Type B pancreatic cell (in vitro differentiated cells): ENCODE measurements around the gene KIZ. TPM values are rescaled to one million over a fixed set of nuclear protein-coding genes. Genes with fewer than 3 reads are reported as not detected.

Experiments used
- DNase-seq: peaks from one replicate; pipeline ENCODE4 v3.0.0; 2021; ENCODE audit warnings: mixed read lengths; ENCODE audit not compliant: unreplicated experiment; ENCODE audit errors: extremely low spot score
- H3K27ac Mint-ChIP-seq: 2 replicates; pipeline ENCODE4 v1.8.0; 2021; ENCODE audit warnings: mild to moderate bottlenecking, mixed read lengths
- H3K27me3 Mint-ChIP-seq: 2 replicates; pipeline ENCODE4 v1.8.0; 2021; ENCODE audit warnings: mixed read lengths
- H3K36me3 Mint-ChIP-seq: 2 replicates; pipeline ENCODE4 v1.8.0; 2021; ENCODE audit warnings: mixed read lengths
- H3K4me1 Mint-ChIP-seq: one replicate; pipeline ENCODE4 v1.8.0; 2021; ENCODE audit warnings: mixed read lengths; ENCODE audit not compliant: unreplicated experiment
- H3K4me3 Mint-ChIP-seq: 2 replicates; pipeline ENCODE4 v1.8.0; 2021; ENCODE audit warnings: mild to moderate bottlenecking, mixed read lengths
- H3K9me3 Mint-ChIP-seq: 2 replicates; pipeline ENCODE4 v1.8.0; 2021; ENCODE audit warnings: mixed read lengths
- CTCF ChIP-seq: fragments of 200-600 bp; sonication (generic); conservative IDR thresholded peaks from 2 replicates; pipeline ENCODE4 v1.5.0; 2021; ENCODE audit warnings: antibody characterized with exemption, mild to moderate bottlenecking
- total RNA-seq: library from RNA; stranded (reverse); gene quantifications from 2 replicates; pipeline ENCODE4 v1.2.1, GENCODE V29; 2021; ENCODE audit warnings: low replicate concordance

The KIZ gene
- total RNA-seq, 1 donor from 2014 or later, result 15.5 TPM

GRCh38 chr20:21206584-21206983 is 80.7 kb downstream of the KIZ start:
- H3K9me3 Mint-ChIP-seq, result no peaks in the 10 kb centered on the region
- no peak for TF ChIP-seq CTCF
- peaks cover 4% of the 10 kb centered on the region for H3K4me1 Mint-ChIP-seq
- DNase-seq, result no peak
- H3K4me3 Mint-ChIP-seq, result no peak overlapping the region
- H3K27me3 Mint-ChIP-seq, result no peaks in the 10 kb centered on the region
- H3K36me3 Mint-ChIP-seq, result no peaks in the 10 kb centered on the region
- no peak overlapping the region for H3K27ac Mint-ChIP-seq

- no peak for DNase-seq
- Mint-ChIP-seq H3K27ac (no peak overlapping the region), H3K27me3 (no peaks in the 10 kb centered on the region), H3K36me3 (no peaks in the 10 kb centered on the region), H3K4me3 (no peak overlapping the region), H3K9me3 (no peaks in the 10 kb centered on the region), H3K4me1 (peaks cover 4% of the 10 kb centered on the region)
- TF ChIP-seq CTCF, result no peak
Measured at GRCh38 chr20:21208999-21209398, 83.1 kb downstream of the KIZ start.

GRCh38 chr20:21209668-21210067 is 83.8 kb downstream of the KIZ start:
- Mint-ChIP-seq H3K9me3 (no peaks in the 10 kb centered on the region), H3K4me3 (no peak overlapping the region), H3K4me1 (peaks cover 4% of the 10 kb centered on the region), H3K27me3 (no peaks in the 10 kb centered on the region), H3K27ac (no peak overlapping the region), H3K36me3 (no peaks in the 10 kb centered on the region)
- DNase-seq, result no peak
- no peak for TF ChIP-seq CTCF

- no peak for TF ChIP-seq CTCF
Measured at GRCh38 chr20:21213691-21214090, 87.8 kb downstream of the KIZ start.

GRCh38 chr20:21214431-21214830 is 88.5 kb downstream of the KIZ start:
- no peak for TF ChIP-seq CTCF
- DNase-seq, result no peak
- Mint-ChIP-seq H3K27me3 (no peaks in the 10 kb centered on the region), H3K4me3 (no peak overlapping the region), H3K9me3 (no peaks in the 10 kb centered on the region), H3K36me3 (no peaks in the 10 kb centered on the region), H3K4me1 (no peaks in the 10 kb centered on the region), H3K27ac (no peak overlapping the region)

More at GRCh38 chr20:21213691-21214090, 87.8 kb downstream of the KIZ start:
- H3K27me3 Mint-ChIP-seq, result no peaks in the 10 kb centered on the region
- H3K9me3 Mint-ChIP-seq, result no peaks in the 10 kb centered on the region
- no peak for DNase-seq
- no peak overlapping the region for H3K4me3 Mint-ChIP-seq
- no peaks in the 10 kb centered on the region for H3K36me3 Mint-ChIP-seq
- H3K27ac Mint-ChIP-seq, result no peak overlapping the region
- H3K4me1 Mint-ChIP-seq, result peaks cover 4% of the 10 kb centered on the region

- DNase-seq, result no peak
- Mint-ChIP-seq H3K27ac (no peak overlapping the region), H3K4me1 (no peaks in the 10 kb centered on the region)
Measured at GRCh38 chr20:21219686-21220085, 93.8 kb downstream of the KIZ start.

More at GRCh38 chr20:21219686-21220085, 93.8 kb downstream of the KIZ start:
- Mint-ChIP-seq H3K4me3 (no peak overlapping the region), H3K27me3 (no peaks in the 10 kb centered on the region), H3K36me3 (no peaks in the 10 kb centered on the region), H3K9me3 (no peaks in the 10 kb centered on the region)
- TF ChIP-seq CTCF, result no peak
